Measurements from ENCODE around the gene CACNA1B.
"Not testable (repeated sequence)": the region's sequence is repeated elsewhere in the genome, so short reads cannot be mapped to it uniquely, and the experiment has no call there.

CACNA1B gene

GRCh38 chr9:138120072-138120471 lies 242.5 kb downstream of the CACNA1B start:
- no peaks in the 10 kb centered on the region for H3K27me3 ChIP-seq (ENCODE audit: control insufficient read depth, insufficient read depth, low read length)
- H3K9me3 ChIP-seq (ENCODE audit: control insufficient read depth, low read depth, low read length) = peaks cover 62% of the 10 kb centered on the region
- no peak overlapping the region for H3K27ac ChIP-seq (ENCODE audit: low read length)
- H3K9ac ChIP-seq (ENCODE audit: low read length) = no peak overlapping the region
- H3K4me1 ChIP-seq (ENCODE audit: control insufficient read depth, low read depth, low read length) = no peaks in the 10 kb centered on the region
- no peaks in the 10 kb centered on the region for H3K36me3 ChIP-seq (ENCODE audit: control insufficient read depth, low read depth, low read length)
- H3K4me3 ChIP-seq (ENCODE audit: low read length) = no peak overlapping the region

GRCh38 chr9:138120511-138121437 lies 243.2 kb downstream of the CACNA1B start:
- no peaks in the 10 kb centered on the region for H3K36me3 ChIP-seq (ENCODE audit: control insufficient read depth, low read depth, low read length)
- H3K4me3 ChIP-seq (ENCODE audit: low read length) = no peak overlapping the region
- H3K9ac ChIP-seq (ENCODE audit: low read length) = no peak overlapping the region
- no peaks in the 10 kb centered on the region for H3K27me3 ChIP-seq (ENCODE audit: control insufficient read depth, insufficient read depth, low read length)
- no peak overlapping the region for H3K27ac ChIP-seq (ENCODE audit: low read length)
- H3K9me3 ChIP-seq (ENCODE audit: control insufficient read depth, low read depth, low read length) = peaks cover 64% of the 10 kb centered on the region
- H3K4me1 ChIP-seq (ENCODE audit: control insufficient read depth, low read depth, low read length) = no peaks in the 10 kb centered on the region

- Histone ChIP-seq H3K27ac (ENCODE audit: low read length) (no peak overlapping the region), H3K36me3 (ENCODE audit: control insufficient read depth, low read depth, low read length) (no peaks in the 10 kb centered on the region), H3K4me3 (ENCODE audit: low read length) (no peak overlapping the region), H3K27me3 (ENCODE audit: control insufficient read depth, insufficient read depth, low read length) (no peaks in the 10 kb centered on the region), H3K4me1 (ENCODE audit: control insufficient read depth, low read depth, low read length) (no peaks in the 10 kb centered on the region), H3K9me3 (ENCODE audit: control insufficient read depth, low read depth, low read length) (peaks cover 59% of the 10 kb centered on the region), H3K9ac (ENCODE audit: low read length) (no peak overlapping the region)
Measured at GRCh38 chr9:138121438-138122050, 244.0 kb downstream of the CACNA1B start.

GRCh38 chr9:138122201-138122600 lies 244.6 kb downstream of the CACNA1B start:
- Histone ChIP-seq H3K27me3 (ENCODE audit: control insufficient read depth, insufficient read depth, low read length) (no peaks in the 10 kb centered on the region), H3K9ac (ENCODE audit: low read length) (no peak overlapping the region), H3K9me3 (ENCODE audit: control insufficient read depth, low read depth, low read length) (peaks cover 54% of the 10 kb centered on the region), H3K36me3 (ENCODE audit: control insufficient read depth, low read depth, low read length) (no peaks in the 10 kb centered on the region), H3K4me1 (ENCODE audit: control insufficient read depth, low read depth, low read length) (no peaks in the 10 kb centered on the region), H3K4me3 (ENCODE audit: low read length) (no peak overlapping the region), H3K27ac (ENCODE audit: low read length) (no peak overlapping the region)

- Histone ChIP-seq H3K27me3 (ENCODE audit: control insufficient read depth, insufficient read depth, low read length) (no peaks in the 10 kb centered on the region), H3K4me1 (ENCODE audit: control insufficient read depth, low read depth, low read length) (no peaks in the 10 kb centered on the region), H3K9me3 (ENCODE audit: control insufficient read depth, low read depth, low read length) (peaks cover 54% of the 10 kb centered on the region), H3K36me3 (ENCODE audit: control insufficient read depth, low read depth, low read length) (no peaks in the 10 kb centered on the region), H3K9ac (ENCODE audit: low read length) (no peak overlapping the region), H3K27ac (ENCODE audit: low read length) (no peak overlapping the region), H3K4me3 (ENCODE audit: low read length) (no peak overlapping the region)
Measured at GRCh38 chr9:138122676-138123075, 245.1 kb downstream of the CACNA1B start.

GRCh38 chr9:138123086-138123485 lies 245.5 kb downstream of the CACNA1B start:
- H3K27me3 ChIP-seq (ENCODE audit: control insufficient read depth, insufficient read depth, low read length) = no peaks in the 10 kb centered on the region
- no peak overlapping the region for H3K9ac ChIP-seq (ENCODE audit: low read length)
- H3K4me3 ChIP-seq (ENCODE audit: low read length) = no peak overlapping the region
- H3K9me3 ChIP-seq (ENCODE audit: control insufficient read depth, low read depth, low read length) = peaks cover 54% of the 10 kb centered on the region
- H3K36me3 ChIP-seq (ENCODE audit: control insufficient read depth, low read depth, low read length) = no peaks in the 10 kb centered on the region
- no peaks in the 10 kb centered on the region for H3K4me1 ChIP-seq (ENCODE audit: control insufficient read depth, low read depth, low read length)
- H3K27ac ChIP-seq (ENCODE audit: low read length) = no peak overlapping the region

GRCh38 chr9:138126090-138126857 lies 248.7 kb downstream of the CACNA1B start:
- H3K9me3 ChIP-seq (ENCODE audit: control insufficient read depth, low read depth, low read length) = peaks cover 46% of the 10 kb centered on the region
- not testable (repeated sequence) for H3K4me1 ChIP-seq (ENCODE audit: control insufficient read depth, low read depth, low read length); H3K9ac ChIP-seq (ENCODE audit: low read length); H3K27ac ChIP-seq (ENCODE audit: low read length); H3K4me3 ChIP-seq (ENCODE audit: low read length); H3K36me3 ChIP-seq (ENCODE audit: control insufficient read depth, low read depth, low read length); H3K27me3 ChIP-seq (ENCODE audit: control insufficient read depth, insufficient read depth, low read length)

- not testable (repeated sequence) for H3K4me3 ChIP-seq (ENCODE audit: low read length); H3K27ac ChIP-seq (ENCODE audit: low read length); H3K4me1 ChIP-seq (ENCODE audit: control insufficient read depth, low read depth, low read length); H3K27me3 ChIP-seq (ENCODE audit: control insufficient read depth, insufficient read depth, low read length); H3K36me3 ChIP-seq (ENCODE audit: control insufficient read depth, low read depth, low read length); H3K9ac ChIP-seq (ENCODE audit: low read length)
- H3K9me3 ChIP-seq (ENCODE audit: control insufficient read depth, low read depth, low read length) = peaks cover 39% of the 10 kb centered on the region
Measured at GRCh38 chr9:138126858-138127584, 249.4 kb downstream of the CACNA1B start.

- H3K27ac ChIP-seq (ENCODE audit: low read length); H3K27me3 ChIP-seq (ENCODE audit: control insufficient read depth, insufficient read depth, low read length); H3K9ac ChIP-seq (ENCODE audit: low read length); H3K4me3 ChIP-seq (ENCODE audit: low read length); H3K36me3 ChIP-seq (ENCODE audit: control insufficient read depth, low read depth, low read length); H3K4me1 ChIP-seq (ENCODE audit: control insufficient read depth, low read depth, low read length): not testable (repeated sequence)
- H3K9me3 ChIP-seq (ENCODE audit: control insufficient read depth, low read depth, low read length) = peaks cover 30% of the 10 kb centered on the region
Measured at GRCh38 chr9:138128027-138128426, 250.4 kb downstream of the CACNA1B start.

GRCh38 chr9:138129318-138129717 lies 251.7 kb downstream of the CACNA1B start:
- H3K27me3 ChIP-seq (ENCODE audit: control insufficient read depth, insufficient read depth, low read length); H3K27ac ChIP-seq (ENCODE audit: low read length); H3K9ac ChIP-seq (ENCODE audit: low read length); H3K4me3 ChIP-seq (ENCODE audit: low read length); H3K4me1 ChIP-seq (ENCODE audit: control insufficient read depth, low read depth, low read length); H3K36me3 ChIP-seq (ENCODE audit: control insufficient read depth, low read depth, low read length): not testable (repeated sequence)
- H3K9me3 ChIP-seq (ENCODE audit: control insufficient read depth, low read depth, low read length) = peaks cover 19% of the 10 kb centered on the region
